ENCODE data around the gene TMTC1.

DNA sequence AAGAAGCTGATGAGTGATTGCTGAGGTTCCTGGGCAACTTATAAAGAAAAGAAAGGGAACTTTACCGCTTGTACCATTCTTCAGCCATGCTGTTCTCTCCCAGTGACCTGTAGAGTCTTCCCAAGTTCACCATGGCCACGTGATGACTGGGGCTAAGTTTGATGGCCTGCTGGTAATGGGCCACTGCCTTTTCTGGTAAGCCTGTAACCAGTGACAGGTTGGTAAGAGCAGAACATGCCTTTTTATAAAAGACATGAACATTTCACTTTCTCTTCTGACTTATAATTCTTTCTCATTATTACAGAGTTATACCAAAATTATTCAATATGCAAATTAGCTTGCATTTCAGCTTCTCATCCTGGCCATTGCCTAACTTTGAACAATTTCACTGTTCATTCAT lies 265.3 kb downstream of the TMTC1 start:
- TF ChIP-seq, protein P1, sequence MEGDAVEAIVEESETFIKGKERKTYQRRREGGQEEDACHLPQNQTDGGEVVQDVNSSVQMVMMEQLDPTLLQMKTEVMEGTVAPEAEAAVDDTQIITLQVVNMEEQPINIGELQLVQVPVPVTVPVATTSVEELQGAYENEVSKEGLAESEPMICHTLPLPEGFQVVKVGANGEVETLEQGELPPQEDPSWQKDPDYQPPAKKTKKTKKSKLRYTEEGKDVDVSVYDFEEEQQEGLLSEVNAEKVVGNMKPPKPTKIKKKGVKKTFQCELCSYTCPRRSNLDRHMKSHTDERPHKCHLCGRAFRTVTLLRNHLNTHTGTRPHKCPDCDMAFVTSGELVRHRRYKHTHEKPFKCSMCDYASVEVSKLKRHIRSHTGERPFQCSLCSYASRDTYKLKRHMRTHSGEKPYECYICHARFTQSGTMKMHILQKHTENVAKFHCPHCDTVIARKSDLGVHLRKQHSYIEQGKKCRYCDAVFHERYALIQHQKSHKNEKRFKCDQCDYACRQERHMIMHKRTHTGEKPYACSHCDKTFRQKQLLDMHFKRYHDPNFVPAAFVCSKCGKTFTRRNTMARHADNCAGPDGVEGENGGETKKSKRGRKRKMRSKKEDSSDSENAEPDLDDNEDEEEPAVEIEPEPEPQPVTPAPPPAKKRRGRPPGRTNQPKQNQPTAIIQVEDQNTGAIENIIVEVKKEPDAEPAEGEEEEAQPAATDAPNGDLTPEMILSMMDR (IDR thresholded peaks at IDR 0.05; ENCODE audit: low read depth, low read length) = no peak
- no peak for TF ChIP-seq POLR2A (IDR thresholded peaks at IDR 0.05; ENCODE audit: extremely low read depth, insufficient read length)
- TF ChIP-seq, protein P2, sequence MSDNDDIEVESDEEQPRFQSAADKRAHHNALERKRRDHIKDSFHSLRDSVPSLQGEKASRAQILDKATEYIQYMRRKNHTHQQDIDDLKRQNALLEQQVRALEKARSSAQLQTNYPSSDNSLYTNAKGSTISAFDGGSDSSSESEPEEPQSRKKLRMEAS (IDR thresholded peaks at IDR 0.05; ENCODE audit: low read depth, low read length) = no peak
- no peak for TF ChIP-seq MYC (IDR thresholded peaks at IDR 0.05; ENCODE audit: low read depth, low read length)

Data from NB4 (cell line).